ENCODE data around the gene GALNT18.
A peak's percentile ranks its signal among the peaks of the same experiment; 100 is the strongest.

GALNT18 gene

GRCh38 chr11:11615086-11615485, 6.7 kb downstream of the GALNT18 start:
- TF ChIP-seq, protein P1, sequence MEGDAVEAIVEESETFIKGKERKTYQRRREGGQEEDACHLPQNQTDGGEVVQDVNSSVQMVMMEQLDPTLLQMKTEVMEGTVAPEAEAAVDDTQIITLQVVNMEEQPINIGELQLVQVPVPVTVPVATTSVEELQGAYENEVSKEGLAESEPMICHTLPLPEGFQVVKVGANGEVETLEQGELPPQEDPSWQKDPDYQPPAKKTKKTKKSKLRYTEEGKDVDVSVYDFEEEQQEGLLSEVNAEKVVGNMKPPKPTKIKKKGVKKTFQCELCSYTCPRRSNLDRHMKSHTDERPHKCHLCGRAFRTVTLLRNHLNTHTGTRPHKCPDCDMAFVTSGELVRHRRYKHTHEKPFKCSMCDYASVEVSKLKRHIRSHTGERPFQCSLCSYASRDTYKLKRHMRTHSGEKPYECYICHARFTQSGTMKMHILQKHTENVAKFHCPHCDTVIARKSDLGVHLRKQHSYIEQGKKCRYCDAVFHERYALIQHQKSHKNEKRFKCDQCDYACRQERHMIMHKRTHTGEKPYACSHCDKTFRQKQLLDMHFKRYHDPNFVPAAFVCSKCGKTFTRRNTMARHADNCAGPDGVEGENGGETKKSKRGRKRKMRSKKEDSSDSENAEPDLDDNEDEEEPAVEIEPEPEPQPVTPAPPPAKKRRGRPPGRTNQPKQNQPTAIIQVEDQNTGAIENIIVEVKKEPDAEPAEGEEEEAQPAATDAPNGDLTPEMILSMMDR (conservative IDR thresholded peaks at IDR 0.05; ENCODE audit: low read depth, low read length) = no peak
- Histone ChIP-seq H3K27me3 (ENCODE audit: insufficient read depth, low read depth) (no peaks in the 10 kb centered on the region), H3K9ac (no peak overlapping the region), H4K20me1 (ENCODE audit: insufficient read depth) (no peaks in the 10 kb centered on the region), H3K27ac (no peak overlapping the region), H3K79me2 (ENCODE audit: insufficient read depth, low read depth) (peaks cover 54% of the 10 kb centered on the region), H3K4me1 (ENCODE audit: low read depth, poor library complexity, severe bottlenecking) (peaks cover 18% of the 10 kb centered on the region), H3K4me2 (no peak overlapping the region), H3K36me3 (ENCODE audit: insufficient read depth) (no peaks in the 10 kb centered on the region), H3K4me3 (IDR thresholded peaks at IDR 0.05; ENCODE audit: insufficient read depth, low read depth, low read length) (no peak overlapping the region), H2AFZ (ENCODE audit: low read depth) (no peak overlapping the region)

- Histone ChIP-seq H3K36me3 (ENCODE audit: insufficient read depth) (no peaks in the 10 kb centered on the region), H3K27me3 (ENCODE audit: insufficient read depth, low read depth) (no peaks in the 10 kb centered on the region), H2AFZ (ENCODE audit: low read depth) (no peak overlapping the region), H3K9ac (no peak overlapping the region), H4K20me1 (ENCODE audit: insufficient read depth) (no peaks in the 10 kb centered on the region), H3K4me3 (IDR thresholded peaks at IDR 0.05; ENCODE audit: insufficient read depth, low read depth, low read length) (no peak overlapping the region), H3K27ac (no peak overlapping the region), H3K79me2 (ENCODE audit: insufficient read depth, low read depth) (peaks cover 43% of the 10 kb centered on the region), H3K4me1 (ENCODE audit: low read depth, poor library complexity, severe bottlenecking) (peaks cover 29% of the 10 kb centered on the region), H3K4me2 (no peak overlapping the region)
- TF ChIP-seq, protein P1 (conservative IDR thresholded peaks at IDR 0.05; ENCODE audit: low read depth, low read length) = no peak
Measured at GRCh38 chr11:11612439-11612838, 9.4 kb downstream of the GALNT18 start.

GRCh38 chr11:11611381-11611780, 10.4 kb downstream of the GALNT18 start:
- TF ChIP-seq, protein P1 (conservative IDR thresholded peaks at IDR 0.05; ENCODE audit: low read depth, low read length) = no peak
- Histone ChIP-seq H3K4me1 (ENCODE audit: low read depth, poor library complexity, severe bottlenecking) (peaks cover 39% of the 10 kb centered on the region), H3K9ac (no peak overlapping the region), H3K36me3 (ENCODE audit: insufficient read depth) (no peaks in the 10 kb centered on the region), H3K79me2 (ENCODE audit: insufficient read depth, low read depth) (peaks cover 39% of the 10 kb centered on the region; the same call in 1 of the 2 replicates), H3K4me3 (IDR thresholded peaks at IDR 0.05; ENCODE audit: insufficient read depth, low read depth, low read length) (no peak overlapping the region), H4K20me1 (ENCODE audit: insufficient read depth) (no peaks in the 10 kb centered on the region), H3K4me2 (no peak overlapping the region), H3K27me3 (ENCODE audit: insufficient read depth, low read depth) (no peaks in the 10 kb centered on the region), H3K27ac (no peak overlapping the region), H2AFZ (ENCODE audit: low read depth) (no peak overlapping the region)

DNA sequence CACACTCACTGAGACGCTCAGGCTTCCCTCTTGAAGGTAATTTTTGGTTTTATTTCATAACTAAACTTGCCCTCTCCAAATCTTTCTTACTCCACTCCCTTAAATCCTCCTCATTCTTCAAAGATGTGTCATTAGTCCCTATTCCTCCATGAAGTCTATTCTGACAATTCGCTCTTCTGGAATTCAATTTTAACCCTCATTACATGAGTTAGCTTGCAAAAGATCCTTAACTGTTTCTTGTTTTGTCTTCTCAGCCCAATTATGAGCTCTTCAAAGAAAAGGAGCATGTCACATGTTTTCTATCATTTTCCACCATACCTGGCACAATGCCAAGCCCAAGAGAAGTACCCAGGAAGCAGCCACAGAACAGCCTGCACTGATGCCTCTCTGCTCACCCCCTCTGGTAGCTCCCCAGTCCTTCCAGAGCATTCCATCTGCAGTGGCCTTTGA, 13.0 kb downstream of the GALNT18 start:
- 0 out of 2 replicates have a peak overlapping the region, but pooled peaks have one; percentile 15 for H3K27ac ChIP-seq
- no peaks in the 10 kb centered on the region for H3K36me3 ChIP-seq (ENCODE audit: insufficient read depth)
- no peak overlapping the region for H3K9ac ChIP-seq
- no peak overlapping the region for H3K4me3 ChIP-seq (IDR thresholded peaks at IDR 0.05; ENCODE audit: insufficient read depth, low read depth, low read length)
- no peak overlapping the region for H2AFZ ChIP-seq (ENCODE audit: low read depth)
- no peaks in the 10 kb centered on the region for H3K27me3 ChIP-seq (ENCODE audit: insufficient read depth, low read depth)
- no peaks in the 10 kb centered on the region for H4K20me1 ChIP-seq (ENCODE audit: insufficient read depth)
- H3K4me2 ChIP-seq = peak overlapping the region; percentile 72
- peaks cover 36% of the 10 kb centered on the region; the same call in 1 of the 2 replicates for H3K79me2 ChIP-seq (ENCODE audit: insufficient read depth, low read depth)
- H3K4me1 ChIP-seq (ENCODE audit: low read depth, poor library complexity, severe bottlenecking) = peaks cover 44% of the 10 kb centered on the region
- TF ChIP-seq, protein P1 (conservative IDR thresholded peaks at IDR 0.05; ENCODE audit: low read depth, low read length) = no peak

All from KMS-11 (cell line).